Measurements from ENCODE around the gene HSPH1.

DNA sequence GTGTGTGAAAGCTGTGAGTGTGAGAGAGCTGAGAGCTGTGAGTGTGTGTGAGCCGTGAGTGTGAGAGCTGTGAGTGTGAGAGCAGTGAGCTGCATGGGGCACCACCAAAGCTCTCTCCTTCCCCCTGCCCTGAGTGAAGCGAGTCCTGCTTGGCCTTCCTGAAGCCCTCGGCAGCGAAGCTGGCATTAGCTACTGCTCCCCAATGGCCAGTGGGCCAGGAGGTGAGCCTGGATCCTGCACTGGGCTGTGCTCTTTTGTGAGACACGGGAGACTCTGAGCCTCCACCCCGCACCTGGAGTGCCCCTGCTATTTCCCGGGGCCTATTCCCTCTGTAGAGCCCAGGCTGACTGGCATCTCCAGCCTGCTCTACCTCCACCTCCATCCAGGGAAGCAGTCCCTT, 51.5 kb downstream of the HSPH1 start:
- TF ChIP-seq, protein P1, sequence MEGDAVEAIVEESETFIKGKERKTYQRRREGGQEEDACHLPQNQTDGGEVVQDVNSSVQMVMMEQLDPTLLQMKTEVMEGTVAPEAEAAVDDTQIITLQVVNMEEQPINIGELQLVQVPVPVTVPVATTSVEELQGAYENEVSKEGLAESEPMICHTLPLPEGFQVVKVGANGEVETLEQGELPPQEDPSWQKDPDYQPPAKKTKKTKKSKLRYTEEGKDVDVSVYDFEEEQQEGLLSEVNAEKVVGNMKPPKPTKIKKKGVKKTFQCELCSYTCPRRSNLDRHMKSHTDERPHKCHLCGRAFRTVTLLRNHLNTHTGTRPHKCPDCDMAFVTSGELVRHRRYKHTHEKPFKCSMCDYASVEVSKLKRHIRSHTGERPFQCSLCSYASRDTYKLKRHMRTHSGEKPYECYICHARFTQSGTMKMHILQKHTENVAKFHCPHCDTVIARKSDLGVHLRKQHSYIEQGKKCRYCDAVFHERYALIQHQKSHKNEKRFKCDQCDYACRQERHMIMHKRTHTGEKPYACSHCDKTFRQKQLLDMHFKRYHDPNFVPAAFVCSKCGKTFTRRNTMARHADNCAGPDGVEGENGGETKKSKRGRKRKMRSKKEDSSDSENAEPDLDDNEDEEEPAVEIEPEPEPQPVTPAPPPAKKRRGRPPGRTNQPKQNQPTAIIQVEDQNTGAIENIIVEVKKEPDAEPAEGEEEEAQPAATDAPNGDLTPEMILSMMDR (IDR thresholded peaks at IDR 0.05; ENCODE audit: low read depth, low read length), result no peak
- TF ChIP-seq EZH2phosphoT487 (IDR thresholded peaks at IDR 0.05; ENCODE audit: low read depth), result no peak

Data from OCI-LY3 (cell line).